Suprapubic skin (tissue), 3 donors: ENCODE results near the gene SMARCA4.

Source experiments
- CTCF ChIP-seq, 2 donors: fragments of 200-600 bp in 1 of 2; fragments of 450-650 bp in 1 of 2; sonication (generic) in 1 of 2; IDR thresholded peaks; one replicate each; pipeline ENCODE4 v1.5.1; 2016 to 2019; ENCODE audit warnings: antibody characterized with exemption in 2 of 2, mild to moderate bottlenecking in 1 of 2, moderate library complexity in 1 of 2
- EP300 ChIP-seq: sonication (generic); formaldehyde crosslinking; IDR thresholded peaks from one replicate; pipeline ENCODE4 v1.6.1; 2017; ENCODE audit warnings: antibody characterized with exemption

GRCh38 chr19:10921910-10922637, 38.8 kb upstream of the SMARCA4 start:
- TF ChIP-seq CTCF (IDR thresholded peaks at IDR 0.05) = no peak
- no peak for TF ChIP-seq EP300
